HEK293 (cell line): Measurements from ENCODE around the gene LAMA1.

Source experiments
- CTCF ChIA-PET: fragments of 350-600 bp; formaldehyde crosslinking; extraction: SDS; loops from one replicate; lab custom pipeline; 2021; ENCODE audit warnings: antibody characterized with exemption; lab: Yijun Ruan, JAX
- POLR2A ChIA-PET: fragments of 300-600 bp; formaldehyde crosslinking; extraction: SDS; loops from one replicate; lab custom pipeline; 2020; ENCODE audit warnings: antibody characterized with exemption, inconsistent platforms; lab: Yijun Ruan, JAX
- H3K27ac ChIP-seq: fragments of 200-500 bp; sonication (Bioruptor generic); 2 replicates; pipeline ENCODE4 v1.5.1; 2014; ENCODE audit warnings: low read depth, low read length, control low read depth, inconsistent platforms; ENCODE audit errors: extremely low read depth
- H3K36me3 ChIP-seq, 2 experiments: fragments of 200-500 bp in 1 of 2; sonication (Bioruptor generic) in 1 of 2; 1 replicate in 1 of 2; 2 replicates in 1 of 2; pipeline ENCODE4 v1.5.1; 2014 to 2017; ENCODE audit warnings: inconsistent platforms in 2 of 2, low read length in 2 of 2; ENCODE audit not compliant: control insufficient read depth in 2 of 2, insufficient read depth in 1 of 2
- H3K4me1 ChIP-seq: fragments of 200-500 bp; sonication (Bioruptor generic); 2 replicates; pipeline ENCODE4 v1.5.1; 2014; ENCODE audit warnings: mild to moderate bottlenecking, low read length, inconsistent platforms; ENCODE audit not compliant: control insufficient read depth, insufficient read depth
- H3K4me3 ChIP-seq: 2 replicates; pipeline ENCODE4 v1.5.1; 2011; ENCODE audit warnings: low read depth, mild to moderate bottlenecking, control low read depth, low read length, moderate library complexity
- H3K9me3 ChIP-seq: fragments of 200-500 bp; sonication (Bioruptor generic); 2 replicates; pipeline ENCODE4 v1.5.1; 2014; ENCODE audit warnings: low read depth, low read length, inconsistent platforms; ENCODE audit not compliant: control insufficient read depth, insufficient read depth
- BCL6B ChIP-seq: fragments of 450-650 bp; formaldehyde crosslinking; IDR thresholded peaks from 2 replicates; pipeline ENCODE4 v1.5.1; 2017; ENCODE audit warnings: missing biosample characterization, missing genetic modification characterization
- GLI4 ChIP-seq: fragments of 450-650 bp; formaldehyde crosslinking; IDR thresholded peaks from 2 replicates; pipeline ENCODE4 v1.5.1; 2016; ENCODE audit warnings: missing biosample characterization, missing genetic modification characterization
- IKZF3 ChIP-seq: fragments of 450-650 bp; IDR thresholded peaks from 2 replicates; pipeline ENCODE4 v1.5.0; 2018; ENCODE audit warnings: missing biosample characterization, mild to moderate bottlenecking, missing genetic modification characterization, moderate library complexity
- RBAK ChIP-seq: fragments of 450-650 bp; formaldehyde crosslinking; IDR thresholded peaks from 2 replicates; pipeline ENCODE4 v1.5.1; 2016; ENCODE audit warnings: missing biosample characterization, missing genetic modification characterization
- TRIM28 ChIP-seq: IDR thresholded peaks from 2 replicates; pipeline ENCODE4 v1.6.1; 2011; ENCODE audit warnings: low read length, control low read depth, borderline replicate concordance
- TSHZ1 ChIP-seq: fragments of 450-650 bp; formaldehyde crosslinking; IDR thresholded peaks from 2 replicates; pipeline ENCODE4 v1.5.1; 2016; ENCODE audit warnings: missing biosample characterization, missing genetic modification characterization, borderline replicate concordance
- ZBTB6 ChIP-seq: fragments of 450-650 bp; formaldehyde crosslinking; IDR thresholded peaks from 2 replicates; pipeline ENCODE4 v1.5.1; 2017; ENCODE audit warnings: missing biosample characterization, missing genetic modification characterization
- ZNF114 ChIP-seq: fragments of 450-650 bp; formaldehyde crosslinking; IDR thresholded peaks from 2 replicates; pipeline ENCODE4 v1.5.0; 2017; ENCODE audit warnings: missing biosample characterization, missing genetic modification characterization
- ZNF155 ChIP-seq: fragments of 450-650 bp; formaldehyde crosslinking; IDR thresholded peaks from 2 replicates; pipeline ENCODE4 v1.5.1; 2016; ENCODE audit warnings: missing biosample characterization, missing genetic modification characterization
- ZNF157 ChIP-seq: fragments of 450-650 bp; formaldehyde crosslinking; IDR thresholded peaks from 2 replicates; pipeline ENCODE4 v1.5.1; 2016; ENCODE audit warnings: missing biosample characterization, missing genetic modification characterization
- ZNF18 ChIP-seq: fragments of 450-650 bp; formaldehyde crosslinking; IDR thresholded peaks from 2 replicates; pipeline ENCODE4 v1.5.1; 2016; ENCODE audit warnings: missing biosample characterization, missing genetic modification characterization
- ZNF184 ChIP-seq: fragments of 450-650 bp; IDR thresholded peaks from 2 replicates; pipeline ENCODE4 v1.5.1; 2018; ENCODE audit warnings: missing biosample characterization, mild to moderate bottlenecking, missing genetic modification characterization
- ZNF350 ChIP-seq: fragments of 450-650 bp; formaldehyde crosslinking; IDR thresholded peaks from 2 replicates; pipeline ENCODE4 v1.5.0; 2017; ENCODE audit warnings: missing biosample characterization, mild to moderate bottlenecking, missing genetic modification characterization
- ZNF391 ChIP-seq: fragments of 450-650 bp; formaldehyde crosslinking; IDR thresholded peaks from 2 replicates; pipeline ENCODE4 v1.5.1; 2016; ENCODE audit warnings: low read depth, missing biosample characterization, missing genetic modification characterization, borderline replicate concordance
- ZNF404 ChIP-seq: fragments of 450-650 bp; formaldehyde crosslinking; IDR thresholded peaks from 2 replicates; pipeline ENCODE4 v1.5.1; 2017; ENCODE audit warnings: missing biosample characterization, missing genetic modification characterization
- ZNF549 ChIP-seq: fragments of 450-650 bp; IDR thresholded peaks from 2 replicates; pipeline ENCODE4 v1.5.1; 2018; ENCODE audit warnings: missing biosample characterization, missing genetic modification characterization, mild to moderate bottlenecking, inconsistent platforms, moderate library complexity
- ZNF843 ChIP-seq: fragments of 450-650 bp; formaldehyde crosslinking; IDR thresholded peaks from 2 replicates; pipeline ENCODE4 v1.5.1; 2016; ENCODE audit warnings: missing biosample characterization, missing genetic modification characterization

Gene LAMA1

GRCh38 chr18:7062236-7062635, 55.4 kb downstream of the LAMA1 start (continued):
- TF ChIP-seq ZNF155 (tag by site-specific recombination) (no peak), ZNF184 (tag by site-specific recombination) (no peak), ZNF404 (tag by site-specific recombination) (no peak), ZNF391 (tag by site-specific recombination) (no peak)
- TF ChIP-seq, all 188 proteins: peak for 0

GRCh38 chr18:7059276-7059675, 58.3 kb downstream of the LAMA1 start:
- ChIA-PET CTCF (interaction anchor here (1.2 kb wide), 1 partner anchor 12 kb away, joined by 3 read pairs; no protein-coding TSS in a partner anchor), POLR2A (no interaction called here)

GRCh38 chr18:7056026-7056425, 61.6 kb downstream of the LAMA1 start:
- TF ChIP-seq ZNF157 (tag by site-specific recombination), result no peak
- TF ChIP-seq GLI4 (tag by site-specific recombination), result no peak
- TF ChIP-seq ZNF350 (tag by site-specific recombination), result no peak
- no peak for TF ChIP-seq ZNF18
- TF ChIP-seq BCL6B (tag by site-specific recombination), result no peak
- TF ChIP-seq TRIM28, result no peak
- Histone ChIP-seq H3K9me3 (no peaks in the 10 kb centered on the region), H3K27ac (no peak overlapping the region), H3K36me3 (no peaks in the 10 kb centered on the region), H3K4me3 (no peak overlapping the region), H3K4me1 (no peaks in the 10 kb centered on the region)
- POLR2A ChIA-PET, result no interaction called here
- CTCF ChIA-PET, result interaction anchor here (0.7 to 2.1 kb wide), 3 partner anchors 17 to 121 kb away, joined by 4 to 11 read pairs (median 4); no protein-coding TSS in a partner anchor

More at GRCh38 chr18:7059276-7059675, 58.3 kb downstream of the LAMA1 start:
- Histone ChIP-seq H3K9me3 (no peaks in the 10 kb centered on the region), H3K27ac (no peak overlapping the region), H3K36me3 (no peaks in the 10 kb centered on the region), H3K4me3 (no peak overlapping the region), H3K4me1 (no peaks in the 10 kb centered on the region)
- no peak for TF ChIP-seq ZNF114 (tag by site-specific recombination)
- no peak for TF ChIP-seq ZNF843 (tag by site-specific recombination)
- no peak for TF ChIP-seq RBAK (tag by site-specific recombination)
- no peak for TF ChIP-seq IKZF3
- TF ChIP-seq ZBTB6 (tag by site-specific recombination), result no peak
- no peak for TF ChIP-seq TSHZ1
- no peak for TF ChIP-seq ZNF549 (tag by site-specific recombination)
